ENCODE data around the gene RPS6KA4. TPM values are rescaled to one million over a fixed set of nuclear protein-coding genes. Genes with fewer than 3 reads are reported as not detected.
A peak's percentile ranks its signal among the peaks of the same experiment; 100 is the strongest.

RPS6KA4 gene
- total and polyA plus RNA-seq, 2 of the 13 experiments (the other 11 are each of a cell fraction or from before 2014, with no cell fraction given) = 8.9 to 14.2 TPM

DNA sequence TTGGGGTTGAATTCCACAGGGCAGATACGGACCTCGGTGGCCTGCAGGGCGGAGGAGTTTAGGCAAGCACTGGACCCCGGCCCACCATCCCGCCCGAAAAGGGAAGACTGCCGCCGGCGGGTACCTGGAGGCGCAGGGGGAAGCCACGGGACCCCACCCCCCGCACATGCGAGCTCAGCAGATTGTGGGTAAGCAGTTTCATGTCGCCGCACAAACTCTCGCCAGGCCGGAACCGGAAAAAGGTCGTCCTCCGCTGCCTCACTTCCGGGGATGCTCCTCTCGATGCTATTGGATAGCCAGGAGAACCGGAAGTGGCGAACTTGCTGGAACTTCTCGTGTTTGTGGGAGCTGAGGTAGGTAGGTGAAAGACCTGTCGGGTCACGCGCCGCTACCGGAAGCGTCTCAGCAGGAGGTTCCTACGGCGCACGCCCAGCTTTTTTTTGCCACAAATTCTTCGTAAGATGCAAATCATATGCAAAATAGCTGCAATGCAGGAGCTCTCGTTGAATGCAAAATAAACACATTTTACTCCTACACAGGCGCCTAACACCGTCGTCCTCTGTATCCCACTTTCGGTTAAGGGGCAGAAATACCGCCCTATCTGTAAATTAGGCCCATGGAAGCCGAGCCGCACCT, 41.5 kb upstream of the RPS6KA4 start, which contains the start of gene TRMT112 (continued):
- TF ChIP-seq ARID5B (CRISPR knock-in tag; IDR thresholded peaks at IDR 0.05) (peak; percentile 41), ZFY (CRISPR knock-in tag; IDR thresholded peaks at IDR 0.05) (no peak; the same call in 1 of the 2 replicates), ISL2 (CRISPR knock-in tag; IDR thresholded peaks at IDR 0.05) (no peak; the same call in 1 of the 2 replicates), ZKSCAN1 (IDR thresholded peaks at IDR 0.05; ENCODE audit: low read length) (no peak), ZNF225 (CRISPR knock-in tag; IDR thresholded peaks at IDR 0.05) (peak; percentile 81; the same call in 1 of the 2 replicates), SMC3 (IDR thresholded peaks at IDR 0.05; ENCODE audit: low read length) (no peak), ZNF263 (CRISPR knock-in tag; IDR thresholded peaks at IDR 0.05) (no peak), ZNF768 (CRISPR knock-in tag; IDR thresholded peaks at IDR 0.05) (peak; percentile 52; the same call in 1 of the 2 replicates), E2F5 (CRISPR knock-in tag; conservative IDR thresholded peaks at IDR 0.05) (no peak), ZNF773 (CRISPR knock-in tag; IDR thresholded peaks at IDR 0.05; ENCODE audit: borderline replicate concordance) (no peak), HDAC2 (CRISPR knock-in tag; IDR thresholded peaks at IDR 0.05) (peak; percentile 51; the same call in 1 of the 2 replicates), RBFOX2 (IDR thresholded peaks at IDR 0.05; ENCODE audit: low read depth, low read length) (peak; percentile 84), ZNF629 (CRISPR knock-in tag; conservative IDR thresholded peaks at IDR 0.05) (no peak), ZNF713 (CRISPR knock-in tag; IDR thresholded peaks at IDR 0.05) (no peak), CENPT (CRISPR knock-in tag; IDR thresholded peaks at IDR 0.05; ENCODE audit: low read depth) (no peak), MYPOP (CRISPR knock-in tag; IDR thresholded peaks at IDR 0.05) (peak; percentile 76; the same call in 1 of the 2 replicates), ZNF431 (CRISPR knock-in tag; IDR thresholded peaks at IDR 0.05; ENCODE audit: borderline replicate concordance, low read depth) (no peak), STAT5B (CRISPR knock-in tag; IDR thresholded peaks at IDR 0.05) (no peak), ZNF496 (CRISPR knock-in tag; IDR thresholded peaks at IDR 0.05; ENCODE audit: insufficient replicate concordance) (no peak), ZNF354B (CRISPR knock-in tag; IDR thresholded peaks at IDR 0.05) (no peak), SIX4 (CRISPR knock-in tag; IDR thresholded peaks at IDR 0.05) (no peak), MBD4 (IDR thresholded peaks at IDR 0.05; ENCODE audit: borderline replicate concordance, low read length) (no peak)
- TF ChIP-seq, protein P1, sequence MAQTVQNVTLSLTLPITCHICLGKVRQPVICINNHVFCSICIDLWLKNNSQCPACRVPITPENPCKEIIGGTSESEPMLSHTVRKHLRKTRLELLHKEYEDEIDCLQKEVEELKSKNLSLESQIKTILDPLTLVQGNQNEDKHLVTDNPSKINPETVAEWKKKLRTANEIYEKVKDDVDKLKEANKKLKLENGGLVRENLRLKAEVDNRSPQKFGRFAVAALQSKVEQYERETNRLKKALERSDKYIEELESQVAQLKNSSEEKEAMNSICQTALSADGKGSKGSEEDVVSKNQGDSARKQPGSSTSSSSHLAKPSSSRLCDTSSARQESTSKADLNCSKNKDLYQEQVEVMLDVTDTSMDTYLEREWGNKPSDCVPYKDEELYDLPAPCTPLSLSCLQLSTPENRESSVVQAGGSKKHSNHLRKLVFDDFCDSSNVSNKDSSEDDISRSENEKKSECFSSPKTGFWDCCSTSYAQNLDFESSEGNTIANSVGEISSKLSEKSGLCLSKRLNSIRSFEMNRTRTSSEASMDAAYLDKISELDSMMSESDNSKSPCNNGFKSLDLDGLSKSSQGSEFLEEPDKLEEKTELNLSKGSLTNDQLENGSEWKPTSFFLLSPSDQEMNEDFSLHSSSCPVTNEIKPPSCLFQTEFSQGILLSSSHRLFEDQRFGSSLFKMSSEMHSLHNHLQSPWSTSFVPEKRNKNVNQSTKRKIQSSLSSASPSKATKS (CRISPR knock-in tag; IDR thresholded peaks at IDR 0.05) = no peak
